Activated naive CD4-positive, alpha-beta T cell treated with anti-CD3 and anti-CD28 coated beads, Interleukin-2, amount 10 ng/mL, durations not matched to agents 7 days and 5 days (primary cell): ENCODE measurements around the gene CCDC184.
A peak's percentile ranks its signal among the peaks of the same experiment; 100 is the strongest.

ENCODE experiments used
- CTCF ChIA-PET: fragments of 350-600 bp; sonication (Branson Sonifier 250); formaldehyde crosslinking; loops from one replicate; lab custom pipeline; 2021; ENCODE audit warnings: antibody characterized with exemption; lab: Charles Lee
- DNase-seq: peaks from one replicate; pipeline ENCODE4 v3.0.0-alpha.2; 2020
- H3K27ac Mint-ChIP-seq: one replicate; pipeline ENCODE4 v1.8.0; 2021; ENCODE audit warnings: mild to moderate bottlenecking, moderate library complexity, mixed read lengths
- H3K27me3 Mint-ChIP-seq: one replicate; pipeline ENCODE4 v1.8.0; 2021; ENCODE audit warnings: mild to moderate bottlenecking, mixed read lengths
- H3K36me3 Mint-ChIP-seq: one replicate; pipeline ENCODE4 v1.8.0; 2021; ENCODE audit warnings: mixed read lengths
- H3K4me1 Mint-ChIP-seq: one replicate; pipeline ENCODE4 v1.8.0; 2021; ENCODE audit warnings: mixed read lengths
- H3K4me3 Mint-ChIP-seq: one replicate; pipeline ENCODE4 v1.8.0; 2021; ENCODE audit warnings: mild to moderate bottlenecking, moderate library complexity, mixed read lengths
- H3K9me3 Mint-ChIP-seq: one replicate; pipeline ENCODE4 v1.8.0; 2021; ENCODE audit warnings: mixed read lengths

The CCDC184 gene

GRCh38 chr12:48184549-48184922 lies 1.1 kb downstream of the CCDC184 start:
- peak overlapping the region; percentile 37 for H3K4me3 Mint-ChIP-seq
- peaks cover 82% of the 10 kb centered on the region for H3K27me3 Mint-ChIP-seq
- CTCF ChIA-PET = interaction anchor here (4.6 kb wide), 1 partner anchor 14 kb away, joined by 40 read pairs; no protein-coding TSS in a partner anchor
- no peaks in the 10 kb centered on the region for H3K9me3 Mint-ChIP-seq
- H3K4me1 Mint-ChIP-seq = peaks cover 22% of the 10 kb centered on the region
- H3K36me3 Mint-ChIP-seq = no peaks in the 10 kb centered on the region
- H3K27ac Mint-ChIP-seq = no peak overlapping the region
- no peak for DNase-seq

GRCh38 chr12:48185181-48185919 lies 1.9 kb downstream of the CCDC184 start:
- peak overlapping the region; percentile 26 for H3K4me3 Mint-ChIP-seq
- no peaks in the 10 kb centered on the region for H3K36me3 Mint-ChIP-seq
- peaks cover 22% of the 10 kb centered on the region for H3K4me1 Mint-ChIP-seq
- DNase-seq = no peak
- CTCF ChIA-PET = interaction anchor here (0.6 to 4.6 kb wide), 3 partner anchors 10 to 13 kb away, joined by 3 to 40 read pairs (median 3); no protein-coding TSS in a partner anchor
- no peaks in the 10 kb centered on the region for H3K9me3 Mint-ChIP-seq
- peaks cover 85% of the 10 kb centered on the region for H3K27me3 Mint-ChIP-seq
- H3K27ac Mint-ChIP-seq = no peak overlapping the region

GRCh38 chr12:48187916-48188695 lies 4.7 kb downstream of the CCDC184 start:
- Mint-ChIP-seq H3K9me3 (no peaks in the 10 kb centered on the region), H3K4me3 (no peak overlapping the region)
- CTCF ChIA-PET = interaction anchor here (0.9 to 1.0 kb wide), 2 partner anchors 9 to 26 kb away, joined by 3 read pairs; no protein-coding TSS in a partner anchor

GRCh38 chr12:48189331-48190125 lies 6.1 kb downstream of the CCDC184 start:
- H3K4me1 Mint-ChIP-seq = peaks cover 2% of the 10 kb centered on the region
- CTCF ChIA-PET = interaction anchor here (0.6 to 1.7 kb wide), 13 partner anchors 8 to 447 kb away, joined by 3 to 11 read pairs (median 3); partner anchors contain the start of genes ASB8 and TMEM106C

More at GRCh38 chr12:48187916-48188695, 4.7 kb downstream of the CCDC184 start:
- Mint-ChIP-seq H3K36me3 (no peaks in the 10 kb centered on the region), H3K27me3 (peaks cover 62% of the 10 kb centered on the region), H3K4me1 (peaks cover 10% of the 10 kb centered on the region), H3K27ac (no peak overlapping the region)
- DNase-seq = no peak

GRCh38 chr12:48191096-48191495 lies 7.7 kb downstream of the CCDC184 start:
- H3K27ac Mint-ChIP-seq = no peak overlapping the region
- CTCF ChIA-PET = interaction anchor here (0.9 kb wide), 1 partner anchor 33 kb away, joined by 3 read pairs; no protein-coding TSS in a partner anchor
- DNase-seq = no peak
- H3K4me3 Mint-ChIP-seq = no peak overlapping the region
- peaks cover 2% of the 10 kb centered on the region for H3K4me1 Mint-ChIP-seq
- H3K27me3 Mint-ChIP-seq = peaks cover 53% of the 10 kb centered on the region
- no peaks in the 10 kb centered on the region for H3K9me3 Mint-ChIP-seq
- H3K36me3 Mint-ChIP-seq = no peaks in the 10 kb centered on the region

More at GRCh38 chr12:48189331-48190125, 6.1 kb downstream of the CCDC184 start:
- no peaks in the 10 kb centered on the region for H3K9me3 Mint-ChIP-seq
- DNase-seq = peak; percentile 83
- H3K4me3 Mint-ChIP-seq = no peak overlapping the region
- H3K36me3 Mint-ChIP-seq = no peaks in the 10 kb centered on the region
- no peak overlapping the region for H3K27ac Mint-ChIP-seq
- peaks cover 58% of the 10 kb centered on the region for H3K27me3 Mint-ChIP-seq

GRCh38 chr12:48192861-48193260 lies 9.4 kb downstream of the CCDC184 start:
- Mint-ChIP-seq H3K4me3 (no peak overlapping the region), H3K9me3 (no peaks in the 10 kb centered on the region), H3K27me3 (peaks cover 39% of the 10 kb centered on the region), H3K36me3 (no peaks in the 10 kb centered on the region), H3K4me1 (peaks cover 15% of the 10 kb centered on the region), H3K27ac (no peak overlapping the region)
- no peak for DNase-seq
- CTCF ChIA-PET = interaction anchor here (0.9 kb wide), 1 partner anchor 10 kb away, joined by 3 read pairs; the partner anchor contains the start of gene CCDC184

GRCh38 chr12:48193623-48194022 lies 10.2 kb downstream of the CCDC184 start:
- Mint-ChIP-seq H3K36me3 (peaks cover 2% of the 10 kb centered on the region), H3K4me1 (peaks cover 15% of the 10 kb centered on the region), H3K27ac (no peak overlapping the region), H3K27me3 (peaks cover 32% of the 10 kb centered on the region), H3K9me3 (no peaks in the 10 kb centered on the region), H3K4me3 (no peak overlapping the region)
- CTCF ChIA-PET = no interaction called here
- no peak for DNase-seq

- no peak overlapping the region for H3K4me3 Mint-ChIP-seq
- H3K9me3 Mint-ChIP-seq = no peaks in the 10 kb centered on the region
- CTCF ChIA-PET = interaction anchor here (1.0 kb wide), 1 partner anchor 9 kb away, joined by 3 read pairs; no protein-coding TSS in a partner anchor
- H3K27me3 Mint-ChIP-seq = peaks cover 28% of the 10 kb centered on the region
- H3K27ac Mint-ChIP-seq = no peak overlapping the region
- peaks cover 25% of the 10 kb centered on the region for H3K4me1 Mint-ChIP-seq
- peaks cover 6% of the 10 kb centered on the region for H3K36me3 Mint-ChIP-seq
- DNase-seq = no peak
Measured at GRCh38 chr12:48194799-48195201, 11.4 kb downstream of the CCDC184 start.

- H3K36me3 Mint-ChIP-seq = peaks cover 33% of the 10 kb centered on the region
- peak; percentile 41 for DNase-seq
- H3K4me3 Mint-ChIP-seq = peak overlapping the region; percentile 73
- CTCF ChIA-PET = interaction anchor here (0.6 to 3.9 kb wide), 13 partner anchors 8 to 420 kb away, joined by 3 to 40 read pairs (median 5); partner anchors contain the start of genes ASB8 and CCDC184
- H3K27ac Mint-ChIP-seq = peak overlapping the region; percentile 87
- peaks cover 51% of the 10 kb centered on the region for H3K4me1 Mint-ChIP-seq
- peaks cover 19% of the 10 kb centered on the region for H3K9me3 Mint-ChIP-seq
- H3K27me3 Mint-ChIP-seq = peaks cover 21% of the 10 kb centered on the region
Measured at GRCh38 chr12:48197549-48197970, 14.1 kb downstream of the CCDC184 start.

- Mint-ChIP-seq H3K4me1 (peaks cover 51% of the 10 kb centered on the region), H3K27ac (peak overlapping the region; percentile 87), H3K4me3 (peak overlapping the region; percentile 73), H3K9me3 (peaks cover 25% of the 10 kb centered on the region), H3K36me3 (peaks cover 38% of the 10 kb centered on the region), H3K27me3 (peaks cover 21% of the 10 kb centered on the region)
- DNase-seq = peak; percentile 95
- CTCF ChIA-PET = interaction anchor here (0.6 to 3.9 kb wide), 13 partner anchors 9 to 419 kb away, joined by 3 to 40 read pairs (median 4); partner anchors contain the start of genes ASB8 and CCDC184
Measured at GRCh38 chr12:48197971-48198671, 14.7 kb downstream of the CCDC184 start.

GRCh38 chr12:48198672-48198971 lies 15.2 kb downstream of the CCDC184 start:
- CTCF ChIA-PET = interaction anchor here (0.7 to 3.9 kb wide), 7 partner anchors 9 to 396 kb away, joined by 3 to 40 read pairs (median 6); partner anchors contain the start of gene CCDC184
- peaks cover 51% of the 10 kb centered on the region for H3K4me1 Mint-ChIP-seq
- H3K9me3 Mint-ChIP-seq = peaks cover 29% of the 10 kb centered on the region
- peak overlapping the region; percentile 73 for H3K4me3 Mint-ChIP-seq
- peak; percentile 46 for DNase-seq
- H3K27me3 Mint-ChIP-seq = peaks cover 18% of the 10 kb centered on the region
- H3K27ac Mint-ChIP-seq = peak overlapping the region; percentile 87
- H3K36me3 Mint-ChIP-seq = peaks cover 43% of the 10 kb centered on the region

- Mint-ChIP-seq H3K27me3 (peaks cover 15% of the 10 kb centered on the region), H3K4me1 (peaks cover 51% of the 10 kb centered on the region), H3K27ac (peak overlapping the region; percentile 87), H3K36me3 (peaks cover 47% of the 10 kb centered on the region), H3K4me3 (peak overlapping the region; percentile 73), H3K9me3 (peaks cover 32% of the 10 kb centered on the region)
- CTCF ChIA-PET = interaction anchor here (0.7 to 3.9 kb wide), 8 partner anchors 10 to 420 kb away, joined by 3 to 40 read pairs (median 4); partner anchors contain the start of gene CCDC184
- no peak for DNase-seq
Measured at GRCh38 chr12:48198985-48199384, 15.5 kb downstream of the CCDC184 start.
